ENCODE measurements around the gene DNAJC15.

Gene DNAJC15

DNA sequence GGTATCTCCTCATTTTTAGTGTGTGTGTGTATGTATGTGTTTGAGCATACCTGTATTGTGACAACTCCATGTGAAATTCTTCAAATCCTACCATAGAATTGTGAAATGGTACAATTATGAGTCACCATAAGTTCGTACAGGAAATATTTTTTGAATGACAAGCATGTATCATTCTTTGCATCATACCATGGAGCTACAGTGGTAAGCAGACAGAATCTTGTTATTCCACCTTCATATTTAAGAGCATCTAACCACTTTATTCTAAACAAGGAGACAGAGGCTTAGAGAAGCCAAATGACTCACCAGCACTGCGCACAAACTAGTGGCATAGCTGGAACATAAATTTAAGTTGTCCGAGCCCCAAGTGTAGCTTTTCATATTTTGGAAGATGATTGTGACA, 26.8 kb upstream of the DNAJC15 start:
- Histone ChIP-seq H3K27me3 (ENCODE audit: insufficient read depth, low read length, poor library complexity, severe bottlenecking) (no peaks in the 10 kb centered on the region), H3K9me2 (replicated peaks; ENCODE audit: low read depth, low read length) (no peaks in the 10 kb centered on the region), H4K20me1 (ENCODE audit: insufficient read depth, low read length, poor library complexity, severe bottlenecking) (no peaks in the 10 kb centered on the region), H3K9me3 (ENCODE audit: insufficient read depth, low read depth, low read length) (no peaks in the 10 kb centered on the region), H3K9ac (ENCODE audit: low read depth, low read length, poor library complexity, severe bottlenecking) (no peak overlapping the region), H3F3A (ENCODE audit: low read depth) (no peaks in the 10 kb centered on the region), H3K36me3 (ENCODE audit: insufficient read depth, low read length) (no peaks in the 10 kb centered on the region), H3K4me1 (ENCODE audit: insufficient read depth, low read length, poor library complexity, severe bottlenecking) (peaks cover 7% of the 10 kb centered on the region), H3K79me2 (ENCODE audit: insufficient read depth, low read length) (no peaks in the 10 kb centered on the region), H3K4me3 (ENCODE audit: low read length, poor library complexity, severe bottlenecking) (no peak overlapping the region), H3K4me2 (ENCODE audit: low read depth, low read length, poor library complexity, severe bottlenecking) (no peak overlapping the region), H2AFZ (ENCODE audit: low read length) (no peak overlapping the region)
- no peak for TF ChIP-seq EZH2phosphoT487 (IDR thresholded peaks at IDR 0.05; ENCODE audit: borderline replicate concordance)
- TF ChIP-seq, protein P1, sequence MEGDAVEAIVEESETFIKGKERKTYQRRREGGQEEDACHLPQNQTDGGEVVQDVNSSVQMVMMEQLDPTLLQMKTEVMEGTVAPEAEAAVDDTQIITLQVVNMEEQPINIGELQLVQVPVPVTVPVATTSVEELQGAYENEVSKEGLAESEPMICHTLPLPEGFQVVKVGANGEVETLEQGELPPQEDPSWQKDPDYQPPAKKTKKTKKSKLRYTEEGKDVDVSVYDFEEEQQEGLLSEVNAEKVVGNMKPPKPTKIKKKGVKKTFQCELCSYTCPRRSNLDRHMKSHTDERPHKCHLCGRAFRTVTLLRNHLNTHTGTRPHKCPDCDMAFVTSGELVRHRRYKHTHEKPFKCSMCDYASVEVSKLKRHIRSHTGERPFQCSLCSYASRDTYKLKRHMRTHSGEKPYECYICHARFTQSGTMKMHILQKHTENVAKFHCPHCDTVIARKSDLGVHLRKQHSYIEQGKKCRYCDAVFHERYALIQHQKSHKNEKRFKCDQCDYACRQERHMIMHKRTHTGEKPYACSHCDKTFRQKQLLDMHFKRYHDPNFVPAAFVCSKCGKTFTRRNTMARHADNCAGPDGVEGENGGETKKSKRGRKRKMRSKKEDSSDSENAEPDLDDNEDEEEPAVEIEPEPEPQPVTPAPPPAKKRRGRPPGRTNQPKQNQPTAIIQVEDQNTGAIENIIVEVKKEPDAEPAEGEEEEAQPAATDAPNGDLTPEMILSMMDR (conservative IDR thresholded peaks at IDR 0.05; ENCODE audit: low read length): no peak

- H3K9me2 ChIP-seq (replicated peaks; ENCODE audit: low read depth, low read length): no peaks in the 10 kb centered on the region
- H2AFZ ChIP-seq (ENCODE audit: low read length): no peak overlapping the region
- no peak overlapping the region for H3K9ac ChIP-seq (ENCODE audit: low read depth, low read length, poor library complexity, severe bottlenecking)
- H3K9me3 ChIP-seq (ENCODE audit: insufficient read depth, low read depth, low read length): no peaks in the 10 kb centered on the region
- H3K4me3 ChIP-seq (ENCODE audit: low read length, poor library complexity, severe bottlenecking): no peak overlapping the region
- TF ChIP-seq, protein P1 (conservative IDR thresholded peaks at IDR 0.05; ENCODE audit: low read length): no peak
- TF ChIP-seq EZH2phosphoT487 (IDR thresholded peaks at IDR 0.05; ENCODE audit: borderline replicate concordance): no peak
- H3K79me2 ChIP-seq (ENCODE audit: insufficient read depth, low read length): no peaks in the 10 kb centered on the region
- H3F3A ChIP-seq (ENCODE audit: low read depth): no peaks in the 10 kb centered on the region
- no peak overlapping the region for H3K4me2 ChIP-seq (ENCODE audit: low read depth, low read length, poor library complexity, severe bottlenecking)
- H3K27me3 ChIP-seq (ENCODE audit: insufficient read depth, low read length, poor library complexity, severe bottlenecking): no peaks in the 10 kb centered on the region
- peaks cover 7% of the 10 kb centered on the region for H3K4me1 ChIP-seq (ENCODE audit: insufficient read depth, low read length, poor library complexity, severe bottlenecking)
- no peaks in the 10 kb centered on the region for H3K36me3 ChIP-seq (ENCODE audit: insufficient read depth, low read length)
- H4K20me1 ChIP-seq (ENCODE audit: insufficient read depth, low read length, poor library complexity, severe bottlenecking): no peaks in the 10 kb centered on the region
These were observed 26.0 kb upstream of the DNAJC15 start for GRCh38 chr13:42997381-42997780.

GRCh38 chr13:42999491-42999890, 23.9 kb upstream of the DNAJC15 start:
- Histone ChIP-seq H3K9ac (ENCODE audit: low read depth, low read length, poor library complexity, severe bottlenecking) (no peak overlapping the region), H2AFZ (ENCODE audit: low read length) (no peak overlapping the region), H3K4me3 (ENCODE audit: low read length, poor library complexity, severe bottlenecking) (no peak overlapping the region), H3F3A (ENCODE audit: low read depth) (no peaks in the 10 kb centered on the region), H3K9me2 (replicated peaks; ENCODE audit: low read depth, low read length) (no peaks in the 10 kb centered on the region), H4K20me1 (ENCODE audit: insufficient read depth, low read length, poor library complexity, severe bottlenecking) (no peaks in the 10 kb centered on the region), H3K36me3 (ENCODE audit: insufficient read depth, low read length) (no peaks in the 10 kb centered on the region), H3K4me1 (ENCODE audit: insufficient read depth, low read length, poor library complexity, severe bottlenecking) (no peaks in the 10 kb centered on the region), H3K79me2 (ENCODE audit: insufficient read depth, low read length) (no peaks in the 10 kb centered on the region), H3K9me3 (ENCODE audit: insufficient read depth, low read depth, low read length) (no peaks in the 10 kb centered on the region), H3K4me2 (ENCODE audit: low read depth, low read length, poor library complexity, severe bottlenecking) (no peak overlapping the region), H3K27me3 (ENCODE audit: insufficient read depth, low read length, poor library complexity, severe bottlenecking) (no peaks in the 10 kb centered on the region)
- TF ChIP-seq, protein P1 (conservative IDR thresholded peaks at IDR 0.05; ENCODE audit: low read length): no peak
- TF ChIP-seq EZH2phosphoT487 (IDR thresholded peaks at IDR 0.05; ENCODE audit: borderline replicate concordance): no peak

Measured in Loucy (cell line).